Transverse colon (tissue), 4 donors: Measurements from ENCODE around the gene FAM174C. TPM values are rescaled to one million over a fixed set of nuclear protein-coding genes. Genes with fewer than 3 reads are reported as not detected.

ENCODE experiments used
- DNase-seq: peaks from one replicate; pipeline ENCODE4 v3.0.0-alpha.2; 2019
- H3K27ac ChIP-seq, 4 donors: fragments of 200-600 bp; sonication (generic); 2 replicates each; pipeline ENCODE4 v1.5.1; 2016 to 2018; ENCODE audit warnings: inconsistent platforms in 4 of 4
- H3K27me3 ChIP-seq: fragments of 200-600 bp; sonication (generic); 2 replicates; pipeline ENCODE4 v1.5.1; 2017; ENCODE audit warnings: inconsistent platforms
- H3K36me3 ChIP-seq, 4 donors: fragments of 200-600 bp; sonication (generic); 2 replicates each; pipeline ENCODE4 v1.5.1; 2017 to 2019; ENCODE audit warnings: inconsistent platforms in 4 of 4
- H3K4me1 ChIP-seq, 4 donors: fragments of 200-600 bp; sonication (generic); 2 replicates each; pipeline ENCODE4 v1.5.1; 2017 to 2020; ENCODE audit warnings: inconsistent platforms in 4 of 4
- H3K4me3 ChIP-seq, 4 donors: fragments of 200-600 bp; sonication (generic); 1 replicate in 1 of 4; 2 replicates in 3 of 4; pipeline versions ENCODE4 v1.5.1 to v1.6.1; 2017 to 2019; ENCODE audit warnings: inconsistent platforms in 4 of 4
- H3K9me3 ChIP-seq, 2 donors: fragments of 200-600 bp; sonication (generic); 2 replicates each; pipeline ENCODE4 v1.5.1; 2017 to 2019; ENCODE audit warnings: inconsistent platforms in 2 of 2
- CTCF ChIP-seq, 5 experiments: fragments of 200-600 bp in 3 of 5; fragments of 450-650 bp in 2 of 5; sonication (generic) in 3 of 5; IDR thresholded peaks; 1 replicate in 2 of 5; 2 replicates in 3 of 5; pipeline ENCODE4 v1.5.1; 2016 to 2017; ENCODE audit warnings: antibody characterized with exemption in 5 of 5, inconsistent platforms in 3 of 5, mild to moderate bottlenecking in 2 of 5, moderate library complexity in 1 of 5
- EP300 ChIP-seq: sonication (generic); formaldehyde crosslinking; IDR thresholded peaks from one replicate; pipeline ENCODE4 v1.6.1; 2017; ENCODE audit warnings: antibody characterized with exemption, low read depth
- POLR2A ChIP-seq: fragments of 450-650 bp; IDR thresholded peaks from one replicate; pipeline ENCODE4 v1.6.1; 2016; ENCODE audit warnings: antibody characterized with exemption, mild to moderate bottlenecking, moderate library complexity
- POLR2AphosphoS5 ChIP-seq, 3 donors: sonication (generic); formaldehyde crosslinking; IDR thresholded peaks; one replicate each; pipeline ENCODE4 v1.6.1; 2016; ENCODE audit warnings: antibody characterized with exemption in 3 of 3
- WGBS, 2 donors: methylation state at CpG; one replicate each; pipeline ENCODE4 v1.1.5; 2018; ENCODE audit warnings: low coverage in 1 of 2; 5-methylcytosine and 5-hydroxymethylcytosine counted together
- in situ Hi-C, 4 donors: fragments of 200-750 bp; cut with MboI; loops; one replicate each; pipeline versions ENCODE4 v1.15.0 to v1.15.1; 2017; ENCODE audit warnings: low sequenced_read_pairs in 3 of 4, low pct_ligation_motif_present in 1 of 4, low pct_unique_long_range_greater_than_20kb in 1 of 4
- intact Hi-C: fragments of 100-400 bp; cut with DNase I; formaldehyde crosslinking; loops from one replicate; pipeline ENCODE4 v1.15.1; 2023; ENCODE audit warnings: low total_unique reads
- total RNA-seq, 4 donors: library from RNA; depleted of rRNA; stranded (reverse); fragments of >200 nt; gene quantifications; one replicate each; pipeline ENCODE4 v1.1.0, GENCODE V29; 2016

Gene FAM174C
- total RNA-seq, 4 donors from 2014 or later, result 72.5 to 116 (median 99.0) TPM

- H3K36me3 ChIP-seq, result peaks cover 0 to 12% (median 6%) of the 10 kb centered on the region in 4 donors
- no peaks in the 10 kb centered on the region for H3K27me3 ChIP-seq
- peaks cover 33 to 64% (median 61%) of the 10 kb centered on the region in 4 donors for H3K4me1 ChIP-seq
- whole genome bisulfite sequencing, 2 donors, result 0% methylated on average over 35 of the region's 67 CpGs; no CpG with 5 or more reads in 1 of the 2 donors
- peak overlapping the region; percentile 80 to 94 (median 89) for H3K4me3 ChIP-seq
- DNase-seq, result no peak
- H3K27ac ChIP-seq, result peak overlapping the region; percentile 98 to 99 (median 98)
- intact Hi-C loops (loop anchor here (10.0 kb wide), 2 partner anchors 145 to 225 kb away; partner anchors contain the start of genes CNN2, GPX4, RNU6-2 and TMEM259), in situ Hi-C loops (no loop called here)
- H3K9me3 ChIP-seq, result no peaks in the 10 kb centered on the region
- peak in 1 of 3 donors; percentile 2 for TF ChIP-seq POLR2AphosphoS5 (IDR thresholded peaks at IDR 0.05)
- no peak for TF ChIP-seq CTCF (IDR thresholded peaks at IDR 0.05)
- no peak for TF ChIP-seq POLR2A
Observed at GRCh38 chr19:1249990-1250436, 25.3 kb upstream of the FAM174C start.

GRCh38 chr19:1250437-1251260, 24.7 kb upstream of the FAM174C start:
- Histone ChIP-seq H3K9me3 (no peaks in the 10 kb centered on the region), H3K4me3 (peak overlapping the region; percentile 80 to 91 (median 88)), H3K27ac (peak overlapping the region; percentile 98 to 99 (median 98)), H3K36me3 (peaks cover 0 to 18% (median 11%) of the 10 kb centered on the region in 4 donors), H3K4me1 (peaks cover 31 to 64% (median 61%) of the 10 kb centered on the region in 4 donors), H3K27me3 (no peaks in the 10 kb centered on the region)
- TF ChIP-seq CTCF (IDR thresholded peaks at IDR 0.05) (no peak), POLR2AphosphoS5 (IDR thresholded peaks at IDR 0.05) (peak in 1 of 3 donors; percentile 40)
- 0% methylated on average over 26 of the region's 90 CpGs; no CpG with 5 or more reads in 1 of the 2 donors for WGBS, 2 donors
- intact Hi-C loops, result no loop called here
- in situ Hi-C loops, result no loop called here
- DNase-seq, result peak; percentile 76

GRCh38 chr19:1251330-1252220, 23.8 kb upstream of the FAM174C start:
- H3K27me3 ChIP-seq, result no peaks in the 10 kb centered on the region
- peaks cover 0 to 25% (median 14%) of the 10 kb centered on the region in 4 donors for H3K36me3 ChIP-seq
- WGBS, 2 donors, result 1% methylated on average over 37 of the region's 41 CpGs; no CpG with 5 or more reads in 1 of the 2 donors
- intact Hi-C loops, result no loop called here
- in situ Hi-C loops, result no loop called here
- peak overlapping the region; percentile 98 to 99 (median 98) for H3K27ac ChIP-seq
- peaks cover 26 to 63% (median 58%) of the 10 kb centered on the region in 4 donors for H3K4me1 ChIP-seq
- H3K9me3 ChIP-seq, result no peaks in the 10 kb centered on the region
- DNase-seq, result peak; percentile 82
- peak overlapping the region; percentile 80 to 91 (median 88) for H3K4me3 ChIP-seq
- TF ChIP-seq CTCF (IDR thresholded peaks at IDR 0.05) (no peak), POLR2A (peak; percentile 20), EP300 (no peak), POLR2AphosphoS5 (IDR thresholded peaks at IDR 0.05) (peak in 2 of 3 donors; percentile 44 to 46)
